H1 (cell line): Measurements from ENCODE around the gene RBM20. TPM values are rescaled to one million over a fixed set of nuclear protein-coding genes. Genes with fewer than 3 reads are reported as not detected.
A peak's percentile ranks its signal among the peaks of the same experiment; 100 is the strongest.

Experiments
- BACH1 ChIP-seq: IDR thresholded peaks from 2 replicates; pipeline ENCODE4 v1.6.1; 2012; ENCODE audit warnings: low read length, improper control_type of control experiment
- CBX5 ChIP-seq: fragments of 300-800, 300-1000 bp; sonication (generic); IDR thresholded peaks from 2 replicates; pipeline ENCODE4 v1.7.1; 2016; ENCODE audit warnings: antibody characterized with exemption, low read length, low read depth
- CEBPB ChIP-seq: IDR thresholded peaks from 2 replicates; pipeline ENCODE4 v1.6.1; 2012; ENCODE audit warnings: low read depth, low read length
- GTF2F1 ChIP-seq: IDR thresholded peaks from 2 replicates; pipeline ENCODE4 v1.6.1; 2012; ENCODE audit warnings: low read depth, low read length, improper control_type of control experiment, borderline replicate concordance
- HDAC6 ChIP-seq: IDR thresholded peaks from one replicate; pipeline ENCODE4 v1.7.1; 2012; ENCODE audit warnings: low read depth, mild to moderate bottlenecking, inconsistent platforms, low read length, moderate library complexity
- MAFK ChIP-seq: IDR thresholded peaks from 2 replicates; pipeline ENCODE4 v1.6.1; 2012; ENCODE audit warnings: low read depth, mild to moderate bottlenecking, improper control_type of control experiment, low read length
- POLR2AphosphoS5 ChIP-seq: IDR thresholded peaks from 2 replicates; pipeline ENCODE4 v1.6.1; 2011; ENCODE audit warnings: low read depth, low read length
- RBBP5 ChIP-seq: IDR thresholded peaks from 2 replicates; pipeline ENCODE4 v1.7.1; 2012; ENCODE audit warnings: low read depth, mild to moderate bottlenecking, inconsistent platforms, low read length, moderate library complexity, borderline replicate concordance
- RXRA ChIP-seq: IDR thresholded peaks from 2 replicates; pipeline ENCODE4 v1.6.1; 2011; ENCODE audit warnings: low read depth, mild to moderate bottlenecking, low read length, moderate library complexity; ENCODE audit not compliant: insufficient read depth
- SIX5 ChIP-seq: IDR thresholded peaks from 2 replicates; pipeline ENCODE4 v1.6.1; 2011; ENCODE audit warnings: mild to moderate bottlenecking, low read depth, low read length
- SP2 ChIP-seq: IDR thresholded peaks from 2 replicates; pipeline ENCODE4 v1.6.1; 2012; ENCODE audit warnings: mild to moderate bottlenecking, low read length, inconsistent platforms
- SRF ChIP-seq: IDR thresholded peaks from 2 replicates; pipeline ENCODE4 v1.6.1; 2011; ENCODE audit warnings: mild to moderate bottlenecking, low read depth, low read length, moderate library complexity
- TAF7 ChIP-seq: optimal IDR thresholded peaks from 2 replicates; pipeline ENCODE3; 2011; ENCODE audit warnings: low read depth, mild to moderate bottlenecking, inconsistent platforms, low read length, moderate library complexity, borderline replicate concordance
- TEAD4 ChIP-seq: IDR thresholded peaks from 2 replicates; pipeline ENCODE4 v1.6.1; 2012; ENCODE audit warnings: low read depth, low read length, inconsistent platforms, mixed read lengths
- ZNF274 ChIP-seq: IDR thresholded peaks from 2 replicates; pipeline ENCODE4 v1.7.0; 2012; ENCODE audit warnings: low read length, borderline replicate concordance; ENCODE audit errors: extremely low read depth
- polyA plus RNA-seq, 7 experiments: library from polyadenylated mRNA; depleted of rRNA in 3 of 7; stranded (reverse) in 5 of 7; unstranded in 2 of 7; fragments of >200 nt in 5 of 7; fragments of 200-250 nt in 2 of 7; gene quantifications; 1 replicate in 5 of 7; 2 replicates in 1 of 7; 4 replicates in 1 of 7; pipeline versions ENCODE4 v1.2.1 to v1.2.3, GENCODE V29; 2011 to 2013; ENCODE audit warnings: missing spikeins in 2 of 7, mixed read lengths in 2 of 7
- total RNA-seq: library from RNA; stranded (reverse); fragmentation: NEBNext Ultra II Directional; extraction: Animal tissue kit (Norgen Biotek cat#: 25700); gene quantifications from 2 replicates; pipeline ENCODE4 v1.2.1, GENCODE V29; 2021
- TF ChIP-seq, protein P1 (sequence below), 3 experiments: IDR thresholded peaks; 1 replicate in 2 of 3; 2 replicates in 1 of 3; pipeline versions ENCODE4 v1.5.1 to v1.6.1; 2011; ENCODE audit warnings: low read length in 3 of 3, mild to moderate bottlenecking in 3 of 3, inconsistent platforms in 2 of 3, low read depth in 1 of 3, moderate library complexity in 1 of 3; ENCODE audit not compliant: insufficient read depth in 1 of 3; ENCODE audit errors: control extremely low read depth in 1 of 3
- TF ChIP-seq, protein P2 (sequence below): IDR thresholded peaks from 2 replicates; pipeline ENCODE4 v1.6.1; 2012; ENCODE audit warnings: low read length, inconsistent platforms

RBM20 gene
- total and polyA plus RNA-seq, 2 of the 8 experiments (the other 6 are each of a cell fraction or from before 2014, with no cell fraction given) = 0.05 to 0.63 TPM

DNA sequence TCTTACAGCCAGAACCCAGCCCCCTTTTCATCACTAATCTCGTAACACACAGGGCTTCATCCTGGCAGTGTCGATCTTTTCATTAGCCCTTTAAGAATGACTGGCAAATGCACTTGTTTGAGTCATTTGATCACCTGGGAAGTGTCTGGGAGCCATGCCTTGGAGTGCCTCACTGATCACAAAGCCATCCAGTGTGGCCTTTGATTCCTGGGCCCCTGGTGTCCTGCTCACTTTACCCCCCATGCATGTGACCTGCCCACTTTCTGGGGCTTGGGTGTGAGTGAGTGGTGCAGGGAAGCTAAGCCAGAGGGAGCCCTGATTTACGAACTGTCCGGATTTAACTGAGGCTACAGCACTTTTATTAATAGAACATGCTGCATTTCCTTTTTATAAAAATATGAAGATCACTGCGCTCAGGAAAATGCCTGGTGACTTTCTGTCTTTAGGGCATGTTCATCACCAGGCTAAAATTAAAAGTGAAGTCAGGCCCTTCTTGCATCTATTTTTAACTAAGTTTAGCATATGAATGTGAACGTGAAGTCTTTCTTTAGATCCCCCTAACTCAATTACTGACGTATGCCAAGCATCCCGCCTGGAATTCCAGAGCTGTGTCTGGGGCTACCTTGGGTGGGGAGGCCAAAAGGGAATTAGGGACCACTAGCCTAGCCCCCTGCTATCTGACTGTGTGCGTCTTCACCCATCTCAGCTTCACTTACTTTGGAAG lies 23.6 kb downstream of the RBM20 start (continued):
- TF ChIP-seq TAF7 (no peak), CBX5 (no peak), SRF (no peak), HDAC6 (no peak), MAFK (no peak), CEBPB (no peak), POLR2AphosphoS5 (no peak), RBBP5 (peak; percentile 36; the same call in 1 of the 2 replicates), SP2 (no peak), ZNF274 (no peak), TEAD4 (peak; percentile 97), SIX5 (no peak), GTF2F1 (no peak), RXRA (no peak), BACH1 (no peak)
- TF ChIP-seq, protein P1, sequence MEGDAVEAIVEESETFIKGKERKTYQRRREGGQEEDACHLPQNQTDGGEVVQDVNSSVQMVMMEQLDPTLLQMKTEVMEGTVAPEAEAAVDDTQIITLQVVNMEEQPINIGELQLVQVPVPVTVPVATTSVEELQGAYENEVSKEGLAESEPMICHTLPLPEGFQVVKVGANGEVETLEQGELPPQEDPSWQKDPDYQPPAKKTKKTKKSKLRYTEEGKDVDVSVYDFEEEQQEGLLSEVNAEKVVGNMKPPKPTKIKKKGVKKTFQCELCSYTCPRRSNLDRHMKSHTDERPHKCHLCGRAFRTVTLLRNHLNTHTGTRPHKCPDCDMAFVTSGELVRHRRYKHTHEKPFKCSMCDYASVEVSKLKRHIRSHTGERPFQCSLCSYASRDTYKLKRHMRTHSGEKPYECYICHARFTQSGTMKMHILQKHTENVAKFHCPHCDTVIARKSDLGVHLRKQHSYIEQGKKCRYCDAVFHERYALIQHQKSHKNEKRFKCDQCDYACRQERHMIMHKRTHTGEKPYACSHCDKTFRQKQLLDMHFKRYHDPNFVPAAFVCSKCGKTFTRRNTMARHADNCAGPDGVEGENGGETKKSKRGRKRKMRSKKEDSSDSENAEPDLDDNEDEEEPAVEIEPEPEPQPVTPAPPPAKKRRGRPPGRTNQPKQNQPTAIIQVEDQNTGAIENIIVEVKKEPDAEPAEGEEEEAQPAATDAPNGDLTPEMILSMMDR (IDR thresholded peaks at IDR 0.05; ENCODE audit: control extremely low read depth in 1 of 3, insufficient read depth in 1 of 3, low read depth in 1 of 3, low read length in 3 of 3) = no peak
- TF ChIP-seq, protein P2, sequence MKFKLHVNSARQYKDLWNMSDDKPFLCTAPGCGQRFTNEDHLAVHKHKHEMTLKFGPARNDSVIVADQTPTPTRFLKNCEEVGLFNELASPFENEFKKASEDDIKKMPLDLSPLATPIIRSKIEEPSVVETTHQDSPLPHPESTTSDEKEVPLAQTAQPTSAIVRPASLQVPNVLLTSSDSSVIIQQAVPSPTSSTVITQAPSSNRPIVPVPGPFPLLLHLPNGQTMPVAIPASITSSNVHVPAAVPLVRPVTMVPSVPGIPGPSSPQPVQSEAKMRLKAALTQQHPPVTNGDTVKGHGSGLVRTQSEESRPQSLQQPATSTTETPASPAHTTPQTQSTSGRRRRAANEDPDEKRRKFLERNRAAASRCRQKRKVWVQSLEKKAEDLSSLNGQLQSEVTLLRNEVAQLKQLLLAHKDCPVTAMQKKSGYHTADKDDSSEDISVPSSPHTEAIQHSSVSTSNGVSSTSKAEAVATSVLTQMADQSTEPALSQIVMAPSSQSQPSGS = 0 out of 2 replicates have a peak, but pooled peaks have one; percentile 39
